Activated T-cell treated with anti-CD3 and anti-CD28 coated beads, Interleukin-2, amount 50 U/mL, for 24 hours (primary cell): Measurements from ENCODE around the gene P2RY12.

ENCODE experiments used
- DNase-seq: peaks from one replicate; pipeline ENCODE4 v3.0.0-alpha.2; 2020
- H3K27ac Mint-ChIP-seq: 2 replicates; pipeline ENCODE4 v1.8.0; 2020; ENCODE audit warnings: mild to moderate bottlenecking, mixed read lengths
- H3K27me3 Mint-ChIP-seq: 2 replicates; pipeline ENCODE4 v1.8.0; 2020; ENCODE audit warnings: mixed read lengths
- H3K36me3 Mint-ChIP-seq: 2 replicates; pipeline ENCODE4 v1.8.0; 2020; ENCODE audit warnings: low read depth, mixed read lengths
- H3K4me1 Mint-ChIP-seq: 2 replicates; pipeline ENCODE4 v1.8.0; 2020; ENCODE audit warnings: low read depth, mixed read lengths
- H3K4me3 Mint-ChIP-seq: 2 replicates; pipeline ENCODE4 v1.8.0; 2020; ENCODE audit warnings: mild to moderate bottlenecking, moderate library complexity, mixed read lengths
- H3K9me3 Mint-ChIP-seq: 2 replicates; pipeline ENCODE4 v1.8.0; 2020; ENCODE audit warnings: mixed read lengths

The P2RY12 gene

DNA sequence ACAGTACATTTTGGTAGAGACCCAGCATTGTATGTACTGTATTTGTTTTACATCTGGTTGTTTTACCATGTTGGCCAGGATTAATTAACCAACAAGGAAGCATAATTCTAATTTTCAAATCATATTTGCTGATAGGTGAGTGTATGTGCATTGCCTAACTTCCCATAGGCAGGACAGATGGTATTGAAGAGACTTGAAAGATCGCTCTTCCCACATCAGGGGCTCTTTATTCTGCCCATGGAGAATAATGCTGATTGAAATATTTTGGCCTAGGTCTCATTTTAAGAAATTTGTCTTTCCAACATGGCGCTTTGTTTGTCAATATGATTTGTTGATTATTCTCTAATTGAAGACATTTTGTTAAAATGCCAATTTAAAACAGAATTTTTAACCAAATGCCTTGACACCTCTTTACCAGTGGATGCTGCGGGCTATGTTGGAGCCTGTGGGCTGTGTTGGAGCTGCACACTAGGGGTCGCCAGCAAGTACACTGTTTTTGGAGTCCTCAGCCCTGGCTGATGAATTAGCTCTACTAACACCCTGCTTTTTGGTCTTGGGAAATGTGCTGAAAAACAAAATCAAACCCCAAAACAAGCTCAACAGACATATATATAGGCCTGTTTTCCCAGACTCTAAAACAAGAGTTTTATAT, 5.3 kb downstream of the P2RY12 start:
- no peaks in the 10 kb centered on the region for H3K36me3 Mint-ChIP-seq
- no peak overlapping the region for H3K4me3 Mint-ChIP-seq
- no peak for DNase-seq
- H3K27me3 Mint-ChIP-seq = peaks cover 3% of the 10 kb centered on the region
- H3K27ac Mint-ChIP-seq = no peak overlapping the region
- no peaks in the 10 kb centered on the region for H3K9me3 Mint-ChIP-seq
- H3K4me1 Mint-ChIP-seq = peaks cover 2% of the 10 kb centered on the region

DNA sequence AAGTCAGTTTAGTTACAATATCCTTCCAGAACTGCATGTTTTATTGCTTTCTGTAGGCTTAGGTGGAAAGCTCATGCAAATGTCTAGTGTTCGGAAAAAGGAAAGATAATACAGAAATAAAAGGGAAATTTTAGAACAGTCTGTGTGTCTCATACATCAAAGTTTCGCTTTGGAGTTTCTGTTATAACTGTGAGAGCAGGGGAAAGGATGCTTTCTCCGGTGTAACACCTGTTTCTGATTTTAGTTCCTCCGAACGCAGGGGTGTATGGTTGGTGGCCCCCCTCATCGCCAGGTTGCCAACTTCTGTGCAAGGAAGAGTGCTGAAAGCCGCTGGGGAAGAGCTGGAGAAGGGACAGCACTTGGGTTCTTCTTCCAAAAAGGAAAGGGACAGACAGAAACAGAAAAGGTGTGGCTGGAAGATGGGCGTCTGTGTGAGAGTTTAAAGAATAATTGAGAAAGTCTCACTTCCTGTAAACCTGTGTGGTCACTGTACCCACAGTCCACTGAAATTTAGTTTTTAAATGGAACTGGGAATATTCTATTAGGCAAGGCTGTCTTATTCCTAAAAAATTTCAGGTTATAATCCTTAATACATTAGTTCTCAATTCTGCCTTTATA, 6.7 kb downstream of the P2RY12 start:
- Mint-ChIP-seq H3K4me3 (no peak overlapping the region), H3K27me3 (peaks cover 3% of the 10 kb centered on the region), H3K36me3 (no peaks in the 10 kb centered on the region), H3K9me3 (no peaks in the 10 kb centered on the region), H3K4me1 (no peaks in the 10 kb centered on the region), H3K27ac (no peak overlapping the region)
- no peak for DNase-seq

DNA sequence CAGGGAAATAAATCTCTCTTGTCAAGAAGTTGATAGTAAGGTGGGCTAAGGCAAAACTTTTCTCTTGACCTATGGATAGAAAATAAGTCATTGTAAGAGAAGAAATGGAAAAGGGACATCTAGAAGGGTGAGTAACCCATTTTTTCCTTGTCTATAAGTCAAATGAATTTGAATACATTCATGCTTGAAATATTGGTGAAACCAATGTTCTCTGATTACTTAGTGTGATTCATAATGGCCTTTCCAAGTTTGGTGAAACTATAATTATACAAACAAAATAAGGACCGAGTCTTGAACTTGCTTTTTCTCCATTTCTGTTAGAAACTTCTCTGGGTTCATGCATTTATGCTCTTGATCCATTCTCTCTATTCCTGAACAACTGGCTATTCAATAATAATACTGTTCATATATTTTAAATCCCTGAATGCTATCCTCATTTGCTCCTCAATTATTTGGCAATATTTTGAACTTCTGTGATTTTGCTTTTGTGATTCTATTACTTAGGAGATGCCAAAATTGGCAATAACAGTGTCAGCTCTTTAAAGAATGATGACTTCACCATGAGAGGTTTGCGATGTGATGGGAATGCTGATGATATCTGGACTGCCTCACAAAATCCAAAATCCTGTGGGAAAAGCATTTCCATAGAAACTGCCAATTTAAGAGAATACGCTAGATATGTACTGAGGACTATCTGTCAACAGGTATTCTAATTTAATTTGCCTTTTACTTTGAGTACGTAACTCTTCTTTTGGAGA, 12.3 kb downstream of the P2RY12 start:
- no peak for DNase-seq
- no peaks in the 10 kb centered on the region for H3K9me3 Mint-ChIP-seq
- H3K4me1 Mint-ChIP-seq = no peaks in the 10 kb centered on the region
- no peak overlapping the region for H3K4me3 Mint-ChIP-seq
- H3K27ac Mint-ChIP-seq = no peak overlapping the region
- no peaks in the 10 kb centered on the region for H3K36me3 Mint-ChIP-seq
- H3K27me3 Mint-ChIP-seq = no peaks in the 10 kb centered on the region

DNA sequence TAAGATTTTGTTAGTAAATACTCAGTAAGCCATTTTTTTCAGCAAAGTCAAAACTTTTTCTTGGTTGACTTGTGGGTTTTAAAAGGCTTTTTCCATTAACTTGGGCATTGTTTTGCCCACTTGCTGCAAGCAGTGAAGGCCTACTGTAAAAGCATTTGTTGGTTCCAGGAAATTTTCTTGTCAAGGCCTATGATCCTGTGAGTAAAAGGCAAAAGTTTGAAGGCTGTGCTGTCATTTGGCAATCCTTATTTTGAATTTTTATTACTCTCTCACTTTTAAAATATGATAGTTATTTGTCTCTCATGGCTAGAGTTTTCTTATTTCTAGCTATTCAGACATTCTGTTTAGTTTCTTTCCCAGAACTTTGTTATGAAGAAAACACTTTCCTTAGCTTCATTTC, 13.0 kb downstream of the P2RY12 start:
- no peaks in the 10 kb centered on the region for H3K36me3 Mint-ChIP-seq
- H3K27ac Mint-ChIP-seq = no peak overlapping the region
- no peak overlapping the region for H3K4me3 Mint-ChIP-seq
- H3K9me3 Mint-ChIP-seq = no peaks in the 10 kb centered on the region
- H3K4me1 Mint-ChIP-seq = no peaks in the 10 kb centered on the region
- DNase-seq = no peak
- H3K27me3 Mint-ChIP-seq = no peaks in the 10 kb centered on the region

DNA sequence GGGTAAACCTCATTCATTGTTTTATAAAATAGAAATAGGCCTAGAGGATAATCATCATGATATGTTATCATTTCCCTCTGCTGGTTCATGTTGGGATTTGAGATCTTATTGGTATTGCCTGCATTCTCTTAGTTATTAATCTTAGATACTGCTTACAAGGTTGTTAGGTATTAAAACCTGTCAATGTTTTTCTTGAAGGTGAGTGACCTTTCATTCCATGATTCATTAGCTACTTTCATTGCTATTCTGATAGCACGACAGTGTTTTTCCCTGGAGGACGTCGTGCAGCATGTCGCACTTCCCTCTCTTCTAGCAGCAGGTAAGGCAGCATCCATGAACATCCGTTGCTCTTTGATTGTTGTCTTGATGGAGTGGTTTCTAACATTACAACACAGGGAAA, 17.1 kb downstream of the P2RY12 start:
- Mint-ChIP-seq H3K4me1 (no peaks in the 10 kb centered on the region), H3K27ac (no peak overlapping the region), H3K9me3 (no peaks in the 10 kb centered on the region), H3K27me3 (no peaks in the 10 kb centered on the region), H3K36me3 (no peaks in the 10 kb centered on the region), H3K4me3 (no peak overlapping the region)
- no peak for DNase-seq

DNA sequence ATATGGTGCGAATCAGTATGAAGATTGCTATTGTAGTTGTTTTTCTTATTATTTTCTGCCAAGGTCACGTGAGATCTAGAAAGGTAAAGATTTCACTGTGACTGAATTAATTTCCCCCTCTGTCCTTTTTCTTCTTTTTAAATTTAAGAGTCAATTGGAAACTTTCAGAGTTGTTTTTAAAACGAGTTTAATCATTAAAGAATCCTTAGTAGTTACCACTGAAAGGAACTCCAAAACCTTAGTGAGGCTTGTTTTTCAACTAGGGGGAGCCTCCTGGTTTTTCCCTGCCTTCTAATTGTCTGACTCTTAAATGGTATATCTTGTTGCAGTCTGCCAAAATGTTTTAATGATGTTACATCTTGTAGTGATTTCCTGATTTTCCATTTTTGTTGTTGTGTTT, 17.6 kb downstream of the P2RY12 start:
- no peak overlapping the region for H3K27ac Mint-ChIP-seq
- DNase-seq = no peak
- no peaks in the 10 kb centered on the region for H3K9me3 Mint-ChIP-seq
- H3K4me1 Mint-ChIP-seq = no peaks in the 10 kb centered on the region
- H3K4me3 Mint-ChIP-seq = no peak overlapping the region
- no peaks in the 10 kb centered on the region for H3K27me3 Mint-ChIP-seq
- no peaks in the 10 kb centered on the region for H3K36me3 Mint-ChIP-seq

DNA sequence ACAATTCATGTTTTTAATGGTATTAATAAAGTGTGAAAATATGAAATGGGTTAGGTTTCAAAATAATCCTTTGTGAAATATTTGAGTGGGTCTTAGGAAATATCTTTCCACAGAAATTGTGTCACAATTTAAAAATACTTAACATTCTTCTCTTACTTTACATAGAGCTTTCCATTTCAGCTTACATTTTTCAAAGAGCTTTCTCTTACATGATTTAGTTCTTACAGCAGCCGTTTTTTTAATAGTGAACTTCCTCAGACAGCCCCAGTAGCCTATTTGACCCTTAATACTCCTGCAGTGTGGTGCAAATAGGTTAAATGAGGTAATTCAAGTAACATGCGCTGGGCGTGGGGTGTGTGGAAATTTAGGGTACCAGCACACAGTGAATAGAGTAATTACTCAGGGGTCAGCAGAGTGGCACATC, 21.8 kb downstream of the P2RY12 start:
- no peaks in the 10 kb centered on the region for H3K36me3 Mint-ChIP-seq
- no peak for DNase-seq
- H3K4me1 Mint-ChIP-seq = no peaks in the 10 kb centered on the region
- H3K27ac Mint-ChIP-seq = no peak overlapping the region
- H3K4me3 Mint-ChIP-seq = no peak overlapping the region
- H3K27me3 Mint-ChIP-seq = no peaks in the 10 kb centered on the region
- no peaks in the 10 kb centered on the region for H3K9me3 Mint-ChIP-seq

DNA sequence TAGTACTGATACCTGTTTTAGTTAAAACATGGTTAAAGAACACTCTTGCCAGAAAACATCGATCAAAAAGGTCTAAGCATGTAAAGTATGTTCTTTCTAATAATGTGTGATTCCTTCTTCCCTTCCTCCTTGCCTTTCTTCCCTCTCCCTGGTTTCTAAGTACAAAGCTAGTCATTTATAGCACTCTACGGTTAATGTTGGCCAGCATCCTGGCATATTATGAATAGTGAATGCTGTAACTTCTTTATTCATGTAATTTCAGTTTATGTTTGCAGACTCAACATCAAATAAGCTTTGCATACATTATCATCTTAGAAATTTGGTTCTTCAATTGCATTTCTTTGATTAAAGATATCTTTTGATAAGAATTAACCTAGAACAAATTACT, 27.1 kb downstream of the P2RY12 start:
- Mint-ChIP-seq H3K4me3 (no peak overlapping the region), H3K27ac (no peak overlapping the region), H3K36me3 (no peaks in the 10 kb centered on the region), H3K4me1 (no peaks in the 10 kb centered on the region), H3K9me3 (no peaks in the 10 kb centered on the region), H3K27me3 (peaks cover 7% of the 10 kb centered on the region)
- DNase-seq = no peak

DNA sequence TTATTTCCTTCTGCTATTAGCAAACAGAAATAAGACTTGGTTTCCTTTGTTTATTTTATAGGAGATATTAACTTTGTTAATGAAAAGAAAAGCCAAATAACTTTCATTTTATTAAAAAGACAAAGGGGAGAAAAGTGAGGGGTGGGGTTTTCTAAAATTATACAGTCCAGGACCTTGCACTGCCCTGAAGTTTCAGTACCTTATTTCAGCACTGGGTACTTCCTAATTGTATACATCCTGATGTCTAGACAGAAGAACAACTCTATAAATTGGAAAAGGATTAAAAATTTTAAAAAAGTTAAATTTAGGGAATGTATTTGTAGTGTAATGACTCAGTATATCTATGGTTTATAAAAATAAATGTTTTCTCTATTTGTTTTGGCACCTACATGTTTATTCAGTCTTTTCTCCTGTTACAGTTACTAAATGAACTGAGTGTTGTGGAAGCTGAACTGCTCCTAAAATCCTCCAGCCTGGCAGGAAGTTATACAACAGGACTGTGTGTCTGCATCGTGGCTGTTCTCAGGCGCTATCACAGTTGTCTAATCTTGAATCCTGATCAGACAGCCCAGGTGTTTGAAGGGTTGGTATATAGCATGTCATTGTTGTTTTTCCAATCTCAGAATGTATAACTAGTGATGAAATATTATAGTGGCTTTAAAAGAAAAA, 27.6 kb downstream of the P2RY12 start:
- H3K36me3 Mint-ChIP-seq = no peaks in the 10 kb centered on the region

DNA sequence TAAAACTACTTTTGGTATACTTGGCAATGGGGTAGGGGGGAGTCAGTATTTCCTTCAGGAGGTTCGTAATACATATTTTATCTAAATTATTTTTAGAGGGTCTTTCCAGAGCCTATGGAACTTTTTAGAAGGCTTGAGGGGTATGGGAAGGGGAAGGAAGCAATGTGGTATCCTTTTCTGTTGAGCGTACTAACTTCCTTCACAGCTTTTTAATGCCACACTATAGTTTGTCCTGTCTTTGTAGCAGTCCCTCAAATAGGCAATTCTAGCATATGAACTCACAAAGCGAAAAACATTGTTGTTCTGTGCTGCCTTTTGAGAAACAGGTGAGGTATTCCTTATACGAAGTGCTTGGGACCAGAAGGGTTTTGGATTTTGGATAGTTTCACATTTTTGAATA, 32.9 kb downstream of the P2RY12 start:
- Mint-ChIP-seq H3K27me3 (peaks cover 30% of the 10 kb centered on the region), H3K4me3 (no peak overlapping the region), H3K27ac (no peak overlapping the region), H3K36me3 (no peaks in the 10 kb centered on the region), H3K4me1 (peaks cover 9% of the 10 kb centered on the region), H3K9me3 (no peaks in the 10 kb centered on the region)
- no peak for DNase-seq

More for the DNA sequence above, 27.6 kb downstream of the P2RY12 start:
- no peak for DNase-seq
- no peak overlapping the region for H3K4me3 Mint-ChIP-seq
- H3K9me3 Mint-ChIP-seq = no peaks in the 10 kb centered on the region
- H3K27ac Mint-ChIP-seq = no peak overlapping the region
- H3K4me1 Mint-ChIP-seq = peaks cover 3% of the 10 kb centered on the region
- H3K27me3 Mint-ChIP-seq = peaks cover 10% of the 10 kb centered on the region

DNA sequence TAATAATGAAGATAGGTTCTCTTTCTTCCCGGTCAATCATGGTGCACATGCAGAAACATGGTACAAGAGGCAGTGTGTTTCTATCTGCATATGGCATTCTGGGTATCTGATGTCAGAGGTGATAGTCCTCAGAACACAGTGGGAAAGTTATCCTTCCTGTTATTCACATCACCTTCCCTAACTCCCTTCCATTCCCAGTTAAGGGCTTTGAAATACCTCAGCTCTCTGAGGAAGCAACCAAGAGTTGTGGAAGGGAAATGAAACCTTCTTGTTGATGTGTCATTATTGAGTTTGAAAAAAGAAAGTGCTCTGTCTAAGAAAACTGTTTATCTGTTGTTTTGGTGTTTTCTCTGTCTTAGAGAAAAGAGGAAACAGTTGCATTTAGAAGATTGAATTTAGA, 33.3 kb downstream of the P2RY12 start:
- Mint-ChIP-seq H3K9me3 (no peaks in the 10 kb centered on the region), H3K4me3 (no peak overlapping the region), H3K27ac (no peak overlapping the region), H3K36me3 (no peaks in the 10 kb centered on the region), H3K27me3 (peaks cover 34% of the 10 kb centered on the region), H3K4me1 (peaks cover 10% of the 10 kb centered on the region)
- DNase-seq = no peak

DNA sequence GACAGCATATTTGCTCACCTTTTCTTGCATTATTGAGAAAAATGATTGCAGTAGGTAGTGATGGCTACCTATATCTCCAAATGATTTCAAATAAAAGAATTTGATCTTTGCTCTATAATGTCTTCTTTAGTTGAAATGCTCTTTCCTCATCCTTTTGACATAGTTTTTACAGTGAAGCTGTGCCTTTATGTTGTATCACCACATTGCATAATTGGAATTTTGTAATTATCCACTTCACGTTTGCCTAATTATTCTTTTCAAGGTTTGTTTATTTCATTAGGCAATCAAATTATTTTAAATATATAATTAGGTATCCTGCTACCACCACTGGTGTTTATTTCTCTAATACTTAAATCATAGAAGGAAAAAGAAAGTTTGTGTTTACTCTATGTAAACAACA, 33.9 kb downstream of the P2RY12 start:
- Mint-ChIP-seq H3K27ac (no peak overlapping the region), H3K9me3 (no peaks in the 10 kb centered on the region)

DNA sequence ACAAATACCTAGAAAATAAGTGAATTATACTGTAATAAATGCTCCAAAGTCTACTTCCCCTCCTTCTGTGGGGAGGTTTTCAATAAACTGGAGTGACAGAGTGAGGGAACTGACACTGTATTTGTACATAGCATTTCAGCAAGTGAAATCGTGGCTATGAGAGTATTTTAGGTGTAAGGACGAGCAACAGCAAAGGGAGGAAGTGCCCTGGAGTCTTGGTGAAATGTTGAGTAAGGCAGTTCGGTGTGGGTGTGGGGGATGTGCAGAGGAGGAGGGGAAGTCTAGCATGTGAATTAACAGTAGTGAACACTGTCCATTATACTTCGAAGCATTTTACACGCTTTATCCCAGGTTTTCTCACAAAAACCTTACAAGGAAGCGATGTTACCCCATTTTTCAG, 37.1 kb downstream of the P2RY12 start:
- Mint-ChIP-seq H3K4me3 (no peak overlapping the region), H3K36me3 (no peaks in the 10 kb centered on the region), H3K9me3 (no peaks in the 10 kb centered on the region), H3K4me1 (peaks cover 14% of the 10 kb centered on the region), H3K27me3 (peaks cover 34% of the 10 kb centered on the region), H3K27ac (no peak overlapping the region)
- DNase-seq = no peak

More for the DNA sequence above, 33.9 kb downstream of the P2RY12 start:
- no peak overlapping the region for H3K4me3 Mint-ChIP-seq
- H3K4me1 Mint-ChIP-seq = peaks cover 14% of the 10 kb centered on the region
- DNase-seq = no peak
- H3K36me3 Mint-ChIP-seq = no peaks in the 10 kb centered on the region
- peaks cover 34% of the 10 kb centered on the region for H3K27me3 Mint-ChIP-seq

DNA sequence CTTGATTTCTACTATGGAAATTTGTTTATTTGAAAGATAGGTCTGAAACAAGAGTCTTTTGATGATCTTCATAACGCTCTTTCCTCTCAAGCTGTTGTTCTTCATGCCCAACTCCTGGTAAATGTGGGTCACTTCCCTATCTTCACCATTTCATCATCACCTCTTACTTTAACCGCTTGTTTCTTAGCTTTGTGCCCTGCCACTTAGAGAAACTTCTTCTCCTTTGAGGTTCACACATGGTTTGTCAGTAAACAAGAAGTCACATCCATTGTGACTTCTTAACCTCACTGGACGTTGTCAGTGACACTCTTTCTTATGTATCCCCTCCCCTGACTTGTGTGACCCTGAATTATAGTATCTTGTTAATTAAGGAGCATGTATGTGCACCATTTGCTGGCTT, 38.3 kb downstream of the P2RY12 start:
- Mint-ChIP-seq H3K36me3 (no peaks in the 10 kb centered on the region), H3K27me3 (peaks cover 32% of the 10 kb centered on the region), H3K9me3 (no peaks in the 10 kb centered on the region), H3K4me1 (peaks cover 8% of the 10 kb centered on the region), H3K4me3 (no peak overlapping the region), H3K27ac (no peak overlapping the region)
- DNase-seq = no peak

DNA sequence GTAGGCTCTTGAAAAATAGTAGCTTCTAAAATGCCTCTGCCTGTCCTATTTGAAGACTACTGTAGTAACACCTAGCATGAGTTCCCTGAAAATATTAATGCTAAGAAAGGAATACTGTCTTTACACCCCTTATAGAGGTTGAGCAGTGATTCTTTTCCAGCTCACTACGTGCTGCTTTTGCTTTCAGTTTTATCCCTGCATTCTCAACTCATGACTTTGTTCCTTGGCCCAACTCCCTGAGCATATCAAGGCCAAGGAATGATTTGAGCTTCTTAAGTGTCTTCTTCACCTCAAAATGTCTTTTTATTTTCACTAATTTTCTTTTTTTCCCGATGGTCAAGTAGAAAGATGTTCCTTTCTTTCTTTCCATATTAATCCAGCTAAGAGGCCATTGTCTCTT, 38.7 kb downstream of the P2RY12 start:
- H3K4me1 Mint-ChIP-seq = peaks cover 8% of the 10 kb centered on the region

More for the DNA sequence above, 38.7 kb downstream of the P2RY12 start:
- Mint-ChIP-seq H3K27ac (no peak overlapping the region), H3K27me3 (peaks cover 34% of the 10 kb centered on the region), H3K9me3 (no peaks in the 10 kb centered on the region), H3K36me3 (no peaks in the 10 kb centered on the region), H3K4me3 (no peak overlapping the region)
- no peak for DNase-seq
